Right atrium auricular region (tissue), 2 donors: ENCODE data around the gene STIP1. TPM values are rescaled to one million over a fixed set of nuclear protein-coding genes. Genes with fewer than 3 reads are reported as not detected.

Experiments
- DNase-seq: peaks from one replicate; pipeline ENCODE4 v3.0.0-alpha.2; 2019; ENCODE audit warnings: low spot score
- H3K27ac ChIP-seq, 2 donors: fragments of 200-600 bp; sonication (generic); 1 replicate in 1 of 2; 2 replicates in 1 of 2; pipeline ENCODE4 v1.5.1; 2016 to 2019
- H3K27me3 ChIP-seq, 2 donors: fragments of 200-600 bp; sonication (generic); one replicate each; pipeline versions ENCODE4 v1.5.1 to v1.6.0; 2017 to 2019
- H3K36me3 ChIP-seq: fragments of 200-600 bp; sonication (generic); one replicate; pipeline ENCODE4 v1.5.1; 2016
- H3K4me1 ChIP-seq, 2 donors: fragments of 200-600 bp; sonication (generic); one replicate each; pipeline versions ENCODE4 v1.5.1 to v1.6.0; 2017 to 2019
- H3K4me3 ChIP-seq, 2 donors: fragments of 200-600 bp; sonication (generic); 1 replicate in 1 of 2; 2 replicates in 1 of 2; pipeline ENCODE4 v1.5.1; 2017 to 2019; ENCODE audit warnings: mild to moderate bottlenecking in 1 of 2, moderate library complexity in 1 of 2
- H3K9me3 ChIP-seq, 2 donors: fragments of 200-600 bp; sonication (generic); one replicate each; pipeline ENCODE4 v1.5.1; 2019
- total RNA-seq, 2 donors: library from RNA; depleted of rRNA; stranded (reverse); fragments of >200 nt; gene quantifications; one replicate each; pipeline ENCODE4 v1.1.0, GENCODE V29; 2016
- TF ChIP-seq, protein P1 (sequence below), 2 donors: fragments of 200-600 bp; sonication (generic); IDR thresholded peaks; one replicate each; pipeline ENCODE4 v1.5.1; 2019; ENCODE audit warnings: antibody characterized with exemption in 2 of 2

Gene STIP1
- total RNA-seq, 2 donors from 2014 or later: 88.9 to 114 TPM

DNA sequence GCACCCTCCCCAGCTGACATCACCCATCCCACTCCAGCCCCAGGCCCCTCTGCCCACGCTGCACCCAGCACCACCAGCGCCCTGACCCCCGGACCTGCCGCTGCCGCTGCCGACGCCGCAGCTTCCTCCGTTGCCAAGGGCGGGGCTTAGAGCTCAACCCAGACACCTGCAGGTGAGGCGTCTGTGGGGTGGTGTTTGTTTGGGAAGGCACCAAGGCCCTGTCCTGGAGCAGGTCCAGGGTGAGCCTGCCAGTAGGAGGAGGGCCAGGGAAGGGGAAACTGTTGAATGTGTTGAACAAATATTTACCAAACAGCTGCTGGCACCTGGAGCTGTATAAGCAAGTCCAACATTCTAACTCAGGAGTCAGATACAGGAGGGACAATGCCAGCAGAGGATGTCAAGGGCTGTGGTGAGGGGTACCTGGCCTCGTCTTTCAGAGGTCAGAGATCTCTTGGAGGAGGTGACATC lies 51.5 kb downstream of the STIP1 start:
- H3K36me3 ChIP-seq: peaks cover 6% of the 10 kb centered on the region
- H3K27ac ChIP-seq: peak overlapping the region; percentile 8 to 39
- no peaks in the 10 kb centered on the region for H3K27me3 ChIP-seq
- TF ChIP-seq, protein P1, sequence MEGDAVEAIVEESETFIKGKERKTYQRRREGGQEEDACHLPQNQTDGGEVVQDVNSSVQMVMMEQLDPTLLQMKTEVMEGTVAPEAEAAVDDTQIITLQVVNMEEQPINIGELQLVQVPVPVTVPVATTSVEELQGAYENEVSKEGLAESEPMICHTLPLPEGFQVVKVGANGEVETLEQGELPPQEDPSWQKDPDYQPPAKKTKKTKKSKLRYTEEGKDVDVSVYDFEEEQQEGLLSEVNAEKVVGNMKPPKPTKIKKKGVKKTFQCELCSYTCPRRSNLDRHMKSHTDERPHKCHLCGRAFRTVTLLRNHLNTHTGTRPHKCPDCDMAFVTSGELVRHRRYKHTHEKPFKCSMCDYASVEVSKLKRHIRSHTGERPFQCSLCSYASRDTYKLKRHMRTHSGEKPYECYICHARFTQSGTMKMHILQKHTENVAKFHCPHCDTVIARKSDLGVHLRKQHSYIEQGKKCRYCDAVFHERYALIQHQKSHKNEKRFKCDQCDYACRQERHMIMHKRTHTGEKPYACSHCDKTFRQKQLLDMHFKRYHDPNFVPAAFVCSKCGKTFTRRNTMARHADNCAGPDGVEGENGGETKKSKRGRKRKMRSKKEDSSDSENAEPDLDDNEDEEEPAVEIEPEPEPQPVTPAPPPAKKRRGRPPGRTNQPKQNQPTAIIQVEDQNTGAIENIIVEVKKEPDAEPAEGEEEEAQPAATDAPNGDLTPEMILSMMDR (IDR thresholded peaks at IDR 0.05): no peak
- H3K4me1 ChIP-seq: peaks cover 0 to 61% of the 10 kb centered on the region in 2 donors
- no peak overlapping the region for H3K4me3 ChIP-seq
- DNase-seq: no peak
- H3K9me3 ChIP-seq: no peaks in the 10 kb centered on the region

DNA sequence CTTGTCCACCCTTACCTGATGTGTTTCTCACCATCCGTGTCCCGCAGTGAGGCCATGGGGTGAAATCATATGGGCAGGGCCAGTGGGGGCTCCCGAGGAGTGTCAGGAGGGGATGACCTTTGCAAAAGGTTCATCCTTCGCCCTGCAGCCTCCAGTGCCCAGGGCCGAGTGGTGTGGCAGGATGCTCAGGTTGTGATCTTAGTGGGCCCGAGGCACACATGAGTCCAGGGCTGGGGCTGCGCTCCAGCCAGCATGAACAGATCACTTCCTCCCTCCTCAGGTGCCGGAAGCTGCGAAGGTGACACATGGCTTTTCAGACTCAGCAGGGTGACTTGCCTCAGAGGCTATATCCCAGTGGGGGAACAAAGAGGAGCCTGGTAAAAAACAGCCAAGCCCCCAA lies 52.1 kb downstream of the STIP1 start:
- Histone ChIP-seq H3K27me3 (no peaks in the 10 kb centered on the region), H3K36me3 (peaks cover 6% of the 10 kb centered on the region), H3K27ac (peak overlapping the region; percentile 8 to 39), H3K4me3 (no peak overlapping the region), H3K4me1 (peaks cover 0 to 63% of the 10 kb centered on the region in 2 donors), H3K9me3 (no peaks in the 10 kb centered on the region)
- TF ChIP-seq, protein P1 (IDR thresholded peaks at IDR 0.05): no peak
- no peak for DNase-seq

DNA sequence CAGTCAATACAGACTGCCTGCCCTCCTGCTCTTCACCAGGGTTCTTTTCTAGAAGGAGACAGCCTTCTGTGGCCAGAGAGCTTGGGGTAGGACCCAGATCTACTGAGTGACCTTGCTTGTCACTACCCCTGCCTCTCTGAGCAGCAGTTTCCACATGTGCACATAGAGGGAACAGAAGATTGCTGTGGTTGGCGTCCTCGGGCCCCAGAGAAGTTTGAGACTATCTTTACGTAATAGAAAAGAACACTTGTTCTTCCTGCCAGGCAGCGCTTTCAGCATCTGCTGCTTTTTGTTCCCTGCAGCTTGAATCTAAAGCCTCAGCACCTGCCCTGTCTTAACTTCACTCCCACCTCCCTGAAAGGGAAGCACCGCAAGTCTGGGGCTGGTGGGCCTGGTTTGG lies 53.0 kb downstream of the STIP1 start:
- no peaks in the 10 kb centered on the region for H3K27me3 ChIP-seq
- H3K4me1 ChIP-seq: peaks cover 0 to 58% of the 10 kb centered on the region in 2 donors
- no peaks in the 10 kb centered on the region for H3K9me3 ChIP-seq
- TF ChIP-seq, protein P1 (IDR thresholded peaks at IDR 0.05): no peak
- no peak for DNase-seq
- H3K36me3 ChIP-seq: peaks cover 10% of the 10 kb centered on the region
- H3K4me3 ChIP-seq: no peak overlapping the region
- H3K27ac ChIP-seq: no peak overlapping the region

DNA sequence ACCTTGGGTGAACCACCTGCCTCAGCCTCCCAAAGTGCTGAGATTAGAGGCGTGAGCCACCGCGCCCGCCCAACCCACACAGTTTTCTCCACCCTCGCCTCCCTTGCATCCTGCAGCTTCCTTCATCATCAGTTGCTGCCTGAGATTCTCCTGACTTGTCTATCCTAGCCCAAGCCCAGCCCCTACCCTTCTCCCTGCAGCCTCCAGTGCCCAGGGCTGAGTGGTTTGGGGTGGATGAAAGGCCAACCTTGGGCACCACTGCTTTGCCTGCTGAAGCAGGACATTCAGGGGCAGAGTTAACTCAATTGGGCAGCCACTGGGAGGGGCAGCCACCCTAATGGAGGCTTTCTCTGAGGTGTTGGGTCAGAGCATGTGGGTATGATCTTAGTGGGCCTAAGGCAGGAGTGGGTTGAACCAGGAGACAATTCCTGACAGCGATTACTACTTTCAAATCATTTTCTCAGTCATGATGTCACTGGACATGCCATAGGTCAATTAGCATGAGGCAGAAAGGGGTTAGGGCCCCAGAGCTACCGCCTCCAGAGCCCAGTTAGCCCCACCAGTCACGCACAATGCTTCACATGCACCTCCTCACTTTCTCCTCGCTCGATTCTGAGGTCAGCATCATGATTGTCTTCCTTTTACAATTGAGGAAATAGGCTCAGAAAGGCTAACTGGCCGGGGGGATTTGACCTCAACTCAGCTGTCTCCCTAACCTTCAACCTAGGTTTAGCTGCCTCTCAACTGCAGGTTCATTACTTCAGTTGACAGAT lies 53.9 kb downstream of the STIP1 start:
- TF ChIP-seq, protein P1 (IDR thresholded peaks at IDR 0.05): no peak
- Histone ChIP-seq H3K27ac (peak overlapping the region; percentile 97 to 99), H3K9me3 (no peaks in the 10 kb centered on the region), H3K4me1 (peaks cover 0 to 59% of the 10 kb centered on the region in 2 donors), H3K36me3 (peaks cover 16% of the 10 kb centered on the region), H3K4me3 (peak overlapping the region; percentile 59 to 85), H3K27me3 (no peaks in the 10 kb centered on the region)
- no peak for DNase-seq

DNA sequence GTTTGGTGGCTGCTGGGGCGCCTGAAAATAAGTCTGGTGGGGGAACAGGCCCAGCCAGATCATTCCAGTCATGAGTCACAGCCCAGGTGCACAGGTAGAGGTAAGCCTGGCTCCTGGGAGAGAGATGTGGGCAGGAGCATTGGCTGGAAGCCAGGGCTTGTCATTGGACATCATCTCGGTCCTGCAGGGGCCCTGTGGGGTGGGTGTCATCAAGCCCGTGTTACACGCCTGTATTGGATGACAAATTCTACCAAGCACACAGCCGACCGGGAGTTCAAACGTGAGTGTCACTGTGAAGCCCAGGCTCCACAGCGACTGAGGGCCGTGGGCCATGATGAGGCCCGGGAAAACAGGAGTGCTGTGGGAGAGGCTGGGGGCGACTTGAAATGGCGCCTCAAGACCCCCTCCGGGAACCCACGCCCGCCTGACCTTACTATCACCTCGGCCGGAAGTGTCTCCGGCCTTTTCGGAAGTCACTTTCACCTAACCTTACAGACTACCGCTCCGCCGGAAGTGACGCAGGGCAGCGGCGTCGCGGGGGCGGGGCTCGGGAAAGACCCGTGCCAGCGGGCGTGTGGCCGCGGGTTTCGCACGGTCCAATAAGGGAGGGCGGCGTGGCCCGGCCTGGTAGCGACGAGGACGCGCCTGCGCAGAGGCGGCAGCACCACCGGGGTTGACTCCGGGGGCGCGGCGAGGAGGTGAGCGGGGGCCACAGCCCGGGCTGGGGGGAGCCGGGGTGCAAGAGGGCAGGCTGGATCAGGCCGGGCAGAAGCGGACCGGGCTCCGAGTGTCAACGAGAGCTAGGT lies 54.7 kb downstream of the STIP1 start, which contains the start of gene FKBP2:
FKBP2 (plus strand) TSS at position 661 of the 806 bp plus-strand sequence. CDS start 1,293 bp downstream, outside the sequence.
- Histone ChIP-seq H3K4me1 (peaks cover 0 to 59% of the 10 kb centered on the region in 2 donors), H3K36me3 (peaks cover 16% of the 10 kb centered on the region), H3K4me3 (peak within 1 kb of the TSS; percentile 75 to 85), H3K9me3 (no peaks in the 10 kb centered on the region), H3K27me3 (no peaks in the 10 kb centered on the region), H3K27ac (peak within 1 kb of the TSS; percentile 97 to 99)
- TF ChIP-seq, protein P1 (IDR thresholded peaks at IDR 0.05): no peak
- peak; percentile 98 for DNase-seq
